Astrocyte (in vitro differentiated cells and primary cell): ENCODE measurements around the gene KCNJ4. TPM values are rescaled to one million over a fixed set of nuclear protein-coding genes. Genes with fewer than 3 reads are reported as not detected.

Experiments used
- DNase-seq: peaks from one replicate; pipeline ENCODE4 v3.0.0-alpha.2; 2010; ENCODE audit warnings: low read depth
- FAIRE-seq: peaks from 2 replicates; lab custom pipeline; 2011; peaks lifted over from hg19 to GRCh38; lab: Jason Lieb, UNC
- H2AFZ ChIP-seq: 2 replicates; pipeline ENCODE4 v1.6.0; 2012; ENCODE audit warnings: low read depth, low read length, inconsistent platforms
- H3K27ac ChIP-seq: 2 replicates; pipeline ENCODE4 v1.5.1; 2011; ENCODE audit warnings: low read depth, low read length, inconsistent platforms
- H3K27me3 ChIP-seq: 2 replicates; pipeline ENCODE4 v1.6.0; 2011; ENCODE audit warnings: low read length, inconsistent platforms; ENCODE audit not compliant: insufficient read depth
- H3K36me3 ChIP-seq: 2 replicates; pipeline ENCODE4 v1.5.1; 2011; ENCODE audit warnings: low read length, inconsistent platforms; ENCODE audit not compliant: insufficient read depth
- H3K4me1 ChIP-seq: 2 replicates; pipeline ENCODE4 v1.5.1; 2011; ENCODE audit warnings: low read length, inconsistent platforms; ENCODE audit not compliant: insufficient read depth
- H3K4me2 ChIP-seq: 2 replicates; pipeline ENCODE4 v1.6.0; 2012; ENCODE audit warnings: low read length, inconsistent platforms
- H3K4me3 ChIP-seq: 2 replicates; pipeline ENCODE4 v1.5.1; 2011; ENCODE audit warnings: low read depth, mild to moderate bottlenecking, low read length, inconsistent platforms; ENCODE audit not compliant: insufficient read depth
- H3K79me2 ChIP-seq: 2 replicates; pipeline ENCODE4 v1.6.0; 2012; ENCODE audit warnings: mild to moderate bottlenecking, low read length, inconsistent platforms; ENCODE audit not compliant: insufficient read depth
- H3K9ac ChIP-seq: 2 replicates; pipeline ENCODE4 v1.6.0; 2012; ENCODE audit warnings: mild to moderate bottlenecking, low read length, inconsistent platforms
- H3K9me3 ChIP-seq: 2 replicates; pipeline ENCODE4 v1.5.1; 2012; ENCODE audit warnings: low read depth, mild to moderate bottlenecking, low read length, inconsistent platforms; ENCODE audit not compliant: insufficient read depth
- H4K20me1 ChIP-seq: 2 replicates; pipeline ENCODE4 v1.6.0; 2012; ENCODE audit warnings: low read length, inconsistent platforms; ENCODE audit not compliant: insufficient read depth
- H3K27ac Mint-ChIP-seq: one replicate; pipeline ENCODE4 v1.8.0; 2021; ENCODE audit warnings: mild to moderate bottlenecking, mixed read lengths; ENCODE audit not compliant: unreplicated experiment
- H3K27me3 Mint-ChIP-seq: one replicate; pipeline ENCODE4 v1.8.0; 2021; ENCODE audit warnings: low read depth, mixed read lengths; ENCODE audit not compliant: unreplicated experiment
- H3K36me3 Mint-ChIP-seq: one replicate; pipeline ENCODE4 v1.8.0; 2021; ENCODE audit warnings: low read depth, mixed read lengths; ENCODE audit not compliant: unreplicated experiment
- H3K4me1 Mint-ChIP-seq: one replicate; pipeline ENCODE4 v1.8.0; 2021; ENCODE audit warnings: low read depth, mixed read lengths; ENCODE audit not compliant: unreplicated experiment
- H3K4me3 Mint-ChIP-seq: one replicate; pipeline ENCODE4 v1.8.0; 2021; ENCODE audit warnings: mild to moderate bottlenecking, moderate library complexity, mixed read lengths; ENCODE audit not compliant: unreplicated experiment
- H3K9me3 Mint-ChIP-seq: one replicate; pipeline ENCODE4 v1.8.0; 2021; ENCODE audit warnings: mild to moderate bottlenecking, mixed read lengths; ENCODE audit not compliant: unreplicated experiment
- EZH2 ChIP-seq: IDR thresholded peaks from 2 replicates; pipeline ENCODE4 v1.6.1; 2012; ENCODE audit warnings: mild to moderate bottlenecking, low read length, inconsistent platforms; ENCODE audit not compliant: insufficient read depth
- total RNA-seq: library from RNA; stranded (reverse); gene quantifications from 2 replicates; pipeline ENCODE4 v1.2.1, GENCODE V29; 2021
- TF ChIP-seq, protein P1 (sequence below): IDR thresholded peaks from 2 replicates; pipeline ENCODE4 v1.5.1; 2011; ENCODE audit warnings: low read depth, mild to moderate bottlenecking, inconsistent platforms, low read length, moderate library complexity; ENCODE audit not compliant: insufficient read depth

The KCNJ4 gene
- total RNA-seq, 1 donor from 2014 or later, result 0.30 TPM

DNA sequence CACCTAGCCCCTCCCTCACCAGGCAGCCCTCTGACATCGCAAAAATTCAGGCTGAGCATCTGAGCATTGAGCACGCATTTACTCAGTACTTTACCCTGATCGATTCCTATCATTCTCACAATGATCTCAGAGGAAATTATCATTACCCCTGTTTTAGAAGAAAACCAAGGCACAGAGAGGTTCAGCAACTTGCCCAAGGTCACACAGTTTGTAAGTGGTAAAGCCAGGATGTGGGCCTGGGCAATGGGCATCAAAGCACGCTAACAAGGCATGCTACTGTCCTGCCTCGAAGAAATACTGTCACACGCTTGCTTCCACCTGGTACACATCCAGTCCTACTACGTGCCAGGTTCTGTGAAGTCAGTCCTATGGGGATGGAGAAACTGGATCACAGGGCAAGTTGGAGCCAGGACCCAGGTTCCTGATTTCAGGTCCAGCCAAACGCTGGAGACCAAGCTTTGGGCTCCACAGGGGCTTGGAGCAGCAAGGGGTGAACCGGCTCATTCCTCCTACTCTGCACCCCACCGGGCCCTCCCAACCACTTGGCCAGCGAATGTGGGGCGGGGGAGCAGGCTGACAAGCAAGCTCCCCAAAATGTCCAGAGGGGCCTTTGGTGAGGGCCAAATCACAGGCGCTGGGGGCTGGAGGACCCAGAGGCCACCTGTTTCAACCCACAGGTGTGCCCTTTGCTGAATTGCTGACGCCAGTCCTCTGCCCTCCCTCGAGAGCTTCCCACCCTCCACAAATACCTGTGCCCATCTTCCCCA lies 18.2 kb downstream of the KCNJ4 start:
- DNase-seq (no peak), FAIRE-seq (no peak)
- TF ChIP-seq, protein P1, sequence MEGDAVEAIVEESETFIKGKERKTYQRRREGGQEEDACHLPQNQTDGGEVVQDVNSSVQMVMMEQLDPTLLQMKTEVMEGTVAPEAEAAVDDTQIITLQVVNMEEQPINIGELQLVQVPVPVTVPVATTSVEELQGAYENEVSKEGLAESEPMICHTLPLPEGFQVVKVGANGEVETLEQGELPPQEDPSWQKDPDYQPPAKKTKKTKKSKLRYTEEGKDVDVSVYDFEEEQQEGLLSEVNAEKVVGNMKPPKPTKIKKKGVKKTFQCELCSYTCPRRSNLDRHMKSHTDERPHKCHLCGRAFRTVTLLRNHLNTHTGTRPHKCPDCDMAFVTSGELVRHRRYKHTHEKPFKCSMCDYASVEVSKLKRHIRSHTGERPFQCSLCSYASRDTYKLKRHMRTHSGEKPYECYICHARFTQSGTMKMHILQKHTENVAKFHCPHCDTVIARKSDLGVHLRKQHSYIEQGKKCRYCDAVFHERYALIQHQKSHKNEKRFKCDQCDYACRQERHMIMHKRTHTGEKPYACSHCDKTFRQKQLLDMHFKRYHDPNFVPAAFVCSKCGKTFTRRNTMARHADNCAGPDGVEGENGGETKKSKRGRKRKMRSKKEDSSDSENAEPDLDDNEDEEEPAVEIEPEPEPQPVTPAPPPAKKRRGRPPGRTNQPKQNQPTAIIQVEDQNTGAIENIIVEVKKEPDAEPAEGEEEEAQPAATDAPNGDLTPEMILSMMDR, result no peak
- TF ChIP-seq EZH2, result no peak
- H3K9me3 ChIP-seq, result no peaks in the 10 kb centered on the region
- peaks cover 3% of the 10 kb centered on the region for H3K27me3 ChIP-seq
- H3K36me3 Mint-ChIP-seq, result no peaks in the 10 kb centered on the region
- H4K20me1 ChIP-seq, result no peaks in the 10 kb centered on the region
- H3K4me3 ChIP-seq, result no peak overlapping the region
- no peak overlapping the region for H3K27ac Mint-ChIP-seq
- no peak overlapping the region for H3K4me3 Mint-ChIP-seq
- H3K27ac ChIP-seq, result no peak overlapping the region
- no peak overlapping the region for H3K9ac ChIP-seq
- no peak overlapping the region for H3K4me2 ChIP-seq
- no peaks in the 10 kb centered on the region for H3K36me3 ChIP-seq
- H3K79me2 ChIP-seq, result no peaks in the 10 kb centered on the region
- H2AFZ ChIP-seq, result no peak overlapping the region
- H3K4me1 Mint-ChIP-seq, result peaks cover 4% of the 10 kb centered on the region
- peaks cover 3% of the 10 kb centered on the region for H3K4me1 ChIP-seq
- peaks cover 31% of the 10 kb centered on the region for H3K27me3 Mint-ChIP-seq
- H3K9me3 Mint-ChIP-seq, result peaks cover 1% of the 10 kb centered on the region

DNA sequence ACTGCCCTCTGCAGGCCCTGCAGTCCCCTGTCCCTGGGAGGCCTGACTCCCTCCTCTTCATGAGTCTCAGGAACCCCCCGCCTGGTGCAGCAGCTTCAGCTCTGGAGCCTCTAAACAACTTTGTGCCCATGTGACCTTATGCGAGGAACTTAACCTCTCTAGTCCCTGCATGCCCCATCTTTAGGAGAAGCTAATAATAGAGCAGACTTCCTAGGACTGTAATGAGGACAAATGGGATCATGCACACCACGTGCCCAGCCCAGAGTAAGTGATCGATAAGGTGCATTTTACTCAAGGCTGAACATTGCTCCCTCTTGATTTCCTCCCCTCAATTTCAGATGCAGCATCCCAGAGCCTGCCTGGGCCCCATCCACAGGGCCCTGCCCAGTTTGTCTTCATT lies 19.0 kb downstream of the KCNJ4 start:
- Histone ChIP-seq H3K79me2 (no peaks in the 10 kb centered on the region), H3K4me2 (no peak overlapping the region), H4K20me1 (no peaks in the 10 kb centered on the region), H3K9me3 (no peaks in the 10 kb centered on the region), H3K27me3 (no peaks in the 10 kb centered on the region), H3K4me3 (no peak overlapping the region), H2AFZ (no peak overlapping the region), H3K9ac (no peak overlapping the region), H3K27ac (no peak overlapping the region), H3K36me3 (no peaks in the 10 kb centered on the region), H3K4me1 (peaks cover 3% of the 10 kb centered on the region)
- DNase-seq (no peak), FAIRE-seq (no peak)
- no peak for TF ChIP-seq EZH2
- TF ChIP-seq, protein P1, result no peak
- Mint-ChIP-seq H3K27me3 (peaks cover 27% of the 10 kb centered on the region), H3K36me3 (no peaks in the 10 kb centered on the region), H3K27ac (no peak overlapping the region), H3K4me3 (no peak overlapping the region), H3K4me1 (peaks cover 4% of the 10 kb centered on the region), H3K9me3 (peaks cover 1% of the 10 kb centered on the region)

DNA sequence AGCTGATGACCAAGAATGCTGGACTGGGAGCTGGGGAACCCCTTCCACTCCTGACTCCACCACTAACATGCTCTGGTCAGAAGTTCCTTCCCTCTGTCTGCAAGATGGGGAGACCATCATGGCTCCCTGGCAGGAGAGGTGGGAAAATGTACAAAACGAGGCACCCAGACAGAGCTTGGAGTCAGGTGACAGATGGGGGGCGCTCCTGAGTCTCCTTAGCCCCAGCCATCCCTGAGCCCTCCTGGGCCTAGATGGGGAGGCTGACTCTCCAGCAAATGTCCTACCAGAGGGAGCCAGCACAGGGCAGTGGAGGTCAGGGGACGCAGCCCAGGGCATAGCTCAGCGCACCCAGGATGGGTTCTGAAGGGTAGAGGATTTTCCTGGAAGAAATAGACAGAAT lies 20.0 kb downstream of the KCNJ4 start:
- peaks cover 3% of the 10 kb centered on the region for H3K4me1 ChIP-seq
- TF ChIP-seq EZH2, result no peak
- TF ChIP-seq, protein P1, result no peak
- Mint-ChIP-seq H3K27ac (no peak overlapping the region), H3K4me3 (no peak overlapping the region), H3K27me3 (peaks cover 20% of the 10 kb centered on the region), H3K4me1 (peaks cover 4% of the 10 kb centered on the region), H3K36me3 (no peaks in the 10 kb centered on the region), H3K9me3 (no peaks in the 10 kb centered on the region)
- no peak overlapping the region for H3K4me3 ChIP-seq
- no peak overlapping the region for H3K4me2 ChIP-seq
- no peak for FAIRE-seq
- no peak for DNase-seq
- no peaks in the 10 kb centered on the region for H4K20me1 ChIP-seq
- no peaks in the 10 kb centered on the region for H3K36me3 ChIP-seq
- no peak overlapping the region for H2AFZ ChIP-seq
- no peaks in the 10 kb centered on the region for H3K27me3 ChIP-seq
- no peak overlapping the region for H3K9ac ChIP-seq
- H3K9me3 ChIP-seq, result no peaks in the 10 kb centered on the region
- no peaks in the 10 kb centered on the region for H3K79me2 ChIP-seq
- H3K27ac ChIP-seq, result no peak overlapping the region
